GM21528 (cell line): Measurements from ENCODE around the gene RABEPK.
"Not testable (repeated sequence)": the region's sequence is repeated elsewhere in the genome, so short reads cannot be mapped to it uniquely, and the experiment has no call there.

Experiments used
- ATAC-seq: cut with Tn5 transposase; IDR thresholded peaks from one replicate; pipeline ENCODE4 v1.9.1; 2021; ENCODE audit warnings: mild to moderate bottlenecking, moderate library complexity; ENCODE audit not compliant: unreplicated experiment, low FRiP score

RABEPK gene

GRCh38 chr9:125200216-125201047 lies at the start of gene RABEPK:
Gene RABEPK (plus strand): TSS chr9:125200542. CDS start chr9:125203014, 2,472 bp downstream.
- peak; percentile 95 for ATAC-seq

DNA sequence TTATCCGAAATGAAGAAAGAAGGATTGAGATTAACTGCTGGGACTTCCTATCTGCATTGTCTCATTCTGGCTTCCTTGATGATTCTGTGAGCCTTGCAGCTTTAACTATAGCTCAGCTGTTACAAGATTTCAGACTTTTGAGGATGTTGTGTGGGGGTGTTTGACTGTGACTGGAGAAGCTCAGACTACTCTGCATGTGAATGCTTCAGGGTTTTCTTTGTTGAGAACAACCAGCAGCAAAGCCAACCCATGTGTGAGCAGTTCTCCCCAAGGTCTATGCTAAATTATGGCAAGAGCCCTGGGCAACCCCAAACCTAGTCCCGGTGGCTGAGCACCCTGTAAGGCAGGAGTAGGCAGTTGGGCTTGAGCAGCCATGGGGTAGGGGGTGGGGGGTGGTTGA lies 48.6 kb upstream of the RABEPK start:
- ATAC-seq = no peak

- no peak for ATAC-seq
These were observed 46.5 kb upstream of the RABEPK start for GRCh38 chr9:125153712-125154367.

DNA sequence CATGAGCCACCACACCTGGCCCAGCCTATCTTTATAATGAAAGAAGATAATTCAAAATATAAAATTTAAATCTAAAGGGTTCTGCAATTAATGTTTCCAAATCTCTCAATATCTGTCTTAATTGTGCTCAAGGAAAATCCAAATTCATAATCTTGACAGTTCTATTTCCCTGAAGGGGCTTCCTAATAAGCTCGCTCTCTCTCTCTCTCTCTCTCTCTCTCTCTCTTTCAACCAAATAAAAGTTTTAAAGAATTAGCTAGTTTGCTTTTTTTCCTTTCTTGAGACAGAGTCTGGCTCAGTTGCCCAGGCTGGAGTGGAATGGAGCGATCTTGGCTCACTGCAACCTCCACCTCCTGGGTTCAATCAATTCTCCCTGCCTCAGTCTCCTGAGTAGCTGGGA lies 43.8 kb upstream of the RABEPK start:
- no peak for ATAC-seq

- no peak for ATAC-seq
These were observed 39.6 kb upstream of the RABEPK start for GRCh38 chr9:125160750-125161149.

DNA sequence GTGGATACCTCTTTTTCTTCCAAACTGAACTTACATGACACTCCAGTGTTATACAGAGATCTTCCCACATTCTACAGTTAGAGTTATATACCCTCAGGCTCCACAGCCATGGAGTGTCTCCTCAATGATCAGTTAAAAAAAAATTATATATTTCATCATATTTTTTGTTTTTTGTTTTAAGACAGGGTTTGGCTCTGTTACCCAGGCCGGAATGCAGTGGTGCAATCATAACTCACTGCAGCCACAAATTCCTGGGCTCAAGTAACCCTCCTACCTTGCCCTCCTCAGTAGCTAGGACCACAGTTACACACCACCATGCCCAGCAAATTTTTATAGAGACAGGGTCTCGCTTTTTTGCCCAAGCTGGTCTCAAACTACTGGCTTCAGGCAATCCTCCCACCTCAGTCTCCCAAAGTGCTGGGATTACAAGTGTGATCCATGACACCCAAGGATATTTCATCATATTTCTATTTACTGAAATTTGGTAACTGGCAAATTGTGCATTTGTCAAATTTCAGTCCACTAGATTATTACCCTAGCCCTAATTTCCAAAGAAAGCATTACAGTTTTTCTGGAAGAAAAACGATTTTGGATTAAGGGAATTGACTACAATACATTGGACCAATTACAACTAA lies 38.9 kb upstream of the RABEPK start:
- ATAC-seq = no peak

- not testable (repeated sequence) for ATAC-seq
These were observed 37.5 kb upstream of the RABEPK start for GRCh38 chr9:125162891-125163290.

DNA sequence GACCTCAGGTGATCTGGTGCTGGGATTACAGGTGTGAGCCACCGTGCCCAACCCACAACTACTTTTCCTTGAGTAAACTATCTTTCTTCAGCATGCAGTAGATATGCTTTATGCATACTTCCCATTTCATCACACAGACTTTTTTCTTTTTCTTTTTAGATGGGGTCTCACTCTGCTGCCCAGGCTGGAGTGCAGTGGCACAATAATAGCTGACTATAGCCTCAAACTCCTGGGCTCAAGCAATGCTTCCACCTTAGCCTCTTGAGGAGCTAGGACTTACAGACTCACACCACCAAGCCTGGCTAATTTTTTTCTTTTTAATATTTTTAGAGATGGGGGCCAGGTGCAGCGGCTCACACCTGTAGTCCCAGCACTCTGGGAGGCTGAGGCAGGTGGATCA lies 33.6 kb upstream of the RABEPK start:
- ATAC-seq = no peak

DNA sequence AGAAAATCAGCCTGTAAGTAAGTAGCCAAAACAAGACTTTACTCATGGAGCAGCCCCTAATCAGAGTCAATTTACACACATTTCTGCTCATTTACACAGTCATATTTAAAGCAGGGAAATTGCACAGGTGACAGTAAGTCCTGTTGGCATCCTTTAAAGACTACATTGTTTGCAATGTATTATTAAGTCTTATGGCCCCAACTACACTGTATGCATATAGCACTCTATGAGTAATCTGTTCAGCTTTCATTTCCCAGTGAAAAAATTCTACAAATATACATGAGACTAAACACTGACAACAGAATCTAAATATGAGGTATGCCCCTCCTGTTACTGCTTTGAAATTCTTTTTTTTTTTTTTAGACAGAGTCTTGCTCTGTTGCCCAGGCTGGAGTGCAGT lies 30.4 kb upstream of the RABEPK start:
- no peak for ATAC-seq

GRCh38 chr9:125172031-125172755 lies 28.1 kb upstream of the RABEPK start:
- no peak for ATAC-seq

- no peak for ATAC-seq
These were observed 23.7 kb upstream of the RABEPK start for GRCh38 chr9:125176636-125177035.

- ATAC-seq = no peak
These were observed 22.5 kb upstream of the RABEPK start for GRCh38 chr9:125177888-125178287.

DNA sequence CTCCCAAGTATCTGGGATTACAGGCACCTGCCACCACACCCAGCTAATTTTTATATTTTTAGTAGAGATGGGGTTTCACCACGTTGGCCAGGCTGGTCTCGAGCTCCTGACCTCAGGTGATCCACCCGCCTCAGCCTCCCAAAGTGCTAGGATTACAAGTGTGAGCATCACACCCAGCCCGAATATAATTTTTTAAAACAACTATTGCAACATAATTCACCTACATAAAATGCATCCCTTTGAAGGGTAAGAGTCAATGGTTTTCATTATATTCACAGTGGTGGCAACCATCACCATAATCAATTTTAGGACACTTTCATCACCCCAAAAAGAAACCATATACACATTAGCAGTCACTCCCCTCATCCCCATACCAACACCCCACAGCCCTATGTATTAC lies 20.6 kb upstream of the RABEPK start:
- ATAC-seq = not testable (repeated sequence)

DNA sequence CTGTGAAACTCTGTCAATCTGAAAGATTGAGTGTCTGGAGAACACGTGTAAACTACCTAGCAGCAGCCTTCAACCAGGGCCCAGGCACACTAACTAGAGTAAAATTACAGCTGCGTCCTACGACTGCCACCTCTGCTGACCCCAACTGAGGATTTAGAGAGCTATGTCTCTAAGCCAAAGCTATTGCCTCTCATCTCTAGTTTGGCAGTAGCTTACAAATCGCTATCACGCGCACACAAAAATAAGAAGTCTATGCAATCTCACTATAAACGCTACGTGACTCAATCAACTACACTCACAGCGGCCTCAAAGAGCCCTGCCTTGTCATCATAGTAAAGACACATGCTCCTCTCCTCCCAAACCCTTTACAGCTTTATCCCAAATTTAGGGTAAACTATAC lies 19.5 kb upstream of the RABEPK start:
- ATAC-seq = no peak

GRCh38 chr9:125181756-125182155 lies 18.6 kb upstream of the RABEPK start:
- not testable (repeated sequence) for ATAC-seq

DNA sequence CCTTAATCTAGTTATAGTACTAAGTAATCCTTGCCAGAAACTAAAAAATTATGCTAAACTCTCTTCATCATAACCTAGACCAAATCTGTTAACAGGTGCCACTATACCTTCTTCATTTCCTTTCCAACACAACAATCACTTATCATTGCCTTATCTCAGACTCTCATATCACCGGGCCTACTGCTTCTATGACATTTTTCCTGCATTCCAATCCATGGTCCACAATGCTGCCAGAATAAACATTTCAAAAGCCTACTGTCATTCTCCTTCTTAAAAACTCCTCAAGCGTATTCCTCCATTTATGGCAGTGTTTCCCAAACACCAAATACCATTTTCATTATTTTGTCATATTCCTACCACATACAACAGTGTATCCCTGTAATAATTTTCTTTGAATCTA lies 17.3 kb upstream of the RABEPK start:
- no peak for ATAC-seq

- no peak for ATAC-seq
These were observed 16.8 kb upstream of the RABEPK start for GRCh38 chr9:125183561-125183960.

- peak; percentile 23 for ATAC-seq
These were observed 11.4 kb upstream of the RABEPK start for GRCh38 chr9:125189011-125189360.

DNA sequence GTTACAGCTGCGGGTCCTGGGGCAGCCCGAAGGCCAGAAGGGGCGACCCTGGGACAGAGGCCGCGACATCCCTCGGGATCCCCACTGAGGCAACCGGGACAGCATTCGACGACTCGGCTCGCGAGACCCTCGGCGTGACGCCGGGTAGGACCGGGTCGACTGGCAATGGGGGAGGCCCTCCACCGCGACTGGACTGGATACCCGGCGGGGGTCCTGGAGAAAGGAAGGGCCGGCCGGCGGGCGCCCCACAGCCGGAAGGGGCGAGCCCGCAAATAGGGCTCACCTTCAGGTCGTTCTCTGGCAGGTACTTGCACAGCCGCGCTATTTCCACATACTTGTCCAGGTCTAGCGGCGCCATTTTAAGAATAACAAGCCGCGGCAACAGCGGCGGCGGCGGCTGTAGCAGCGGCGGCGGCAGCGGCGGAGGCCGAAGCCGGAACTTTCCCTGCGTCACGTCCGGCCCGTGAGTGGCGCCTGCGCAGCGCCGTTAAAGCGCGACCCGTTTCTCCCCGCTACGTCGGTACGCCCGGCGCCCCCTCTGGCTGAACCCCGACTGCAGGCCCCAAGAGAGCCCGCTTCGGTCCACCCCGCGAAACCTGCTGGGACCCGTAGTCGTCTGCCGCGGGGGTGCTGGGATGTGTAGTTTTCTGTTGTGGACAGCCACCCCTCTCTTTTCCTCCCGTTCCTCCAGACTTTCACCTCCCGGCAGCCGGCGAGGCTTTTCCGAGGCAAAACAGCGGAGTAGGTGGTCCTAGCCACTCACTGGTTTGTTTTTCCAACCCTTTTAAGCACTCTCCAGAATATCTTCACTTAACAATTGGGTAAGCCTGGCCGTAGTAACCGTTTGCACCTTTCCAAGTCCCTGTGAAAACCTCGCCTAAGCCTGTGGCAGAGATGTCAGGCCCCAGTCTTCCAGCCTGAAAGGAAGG lies 10.7 kb upstream of the RABEPK start, which contains the start of gene PPP6C:
TSS of gene PPP6C (minus strand) at position 443 of the 929 bp plus-strand sequence. CDS start at position 358, 85 bp downstream.
- ATAC-seq = peak; percentile 96

DNA sequence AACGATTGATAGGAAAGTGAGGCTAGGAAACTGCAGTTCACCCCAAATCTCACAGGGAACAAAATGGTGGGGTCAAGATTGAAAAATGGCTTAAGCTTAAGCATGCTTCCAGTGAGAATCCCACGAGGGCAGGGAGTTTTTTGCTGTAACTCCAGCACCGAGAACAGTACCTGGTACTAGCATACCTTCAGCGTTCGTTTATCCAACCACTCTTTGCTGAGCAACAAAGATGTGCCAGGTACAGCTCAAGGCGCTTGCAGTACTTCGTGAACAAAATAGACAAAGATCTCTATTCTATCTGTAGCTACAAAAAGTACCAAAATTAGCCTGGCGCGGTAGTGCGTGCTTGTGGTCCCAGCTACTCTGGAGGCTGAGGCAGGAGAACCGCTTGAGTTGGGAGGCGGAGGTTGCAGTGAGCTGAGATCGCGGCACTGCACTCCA lies 10.0 kb upstream of the RABEPK start:
- ATAC-seq = no peak
